Prostate gland (tissue), 2 donors: ENCODE data around the gene OR4M1. TPM values are rescaled to one million over a fixed set of nuclear protein-coding genes. Genes with fewer than 3 reads are reported as not detected.
"Not testable (repeated sequence)": the region's sequence is repeated elsewhere in the genome, so short reads cannot be mapped to it uniquely, and the experiment has no call there.

ENCODE experiments used
- DNase-seq: peaks from one replicate; pipeline ENCODE4 v3.0.0-alpha.2; 2019; ENCODE audit warnings: low spot score
- H3K27ac ChIP-seq, 2 donors: fragments of 200-600 bp; sonication (generic); 2 replicates each; pipeline ENCODE4 v1.5.1; 2017 to 2019
- H3K27me3 ChIP-seq: fragments of 200-600 bp; sonication (generic); replicated peaks from 2 replicates; pipeline ENCODE4 v1.5.1; 2019; ENCODE audit not compliant: insufficient read depth
- H3K36me3 ChIP-seq, 2 donors: fragments of 200-600 bp; sonication (generic); 1 replicate in 1 of 2; 2 replicates in 1 of 2; pipeline versions ENCODE4 v1.5.1 to v1.8.1; 2017 to 2019
- H3K4me1 ChIP-seq: fragments of 200-600 bp; sonication (generic); replicated peaks from 2 replicates; pipeline ENCODE4 v1.5.1; 2019
- H3K4me3 ChIP-seq, 2 donors: fragments of 200-600 bp; sonication (generic); 2 replicates each; pipeline ENCODE4 v1.5.1; 2017 to 2019
- H3K9me3 ChIP-seq: fragments of 200-600 bp; sonication (generic); 2 replicates; pipeline ENCODE4 v1.5.1; 2017
- CTCF ChIP-seq, 4 experiments: fragments of 200-600 bp in 2 of 4; fragments of 450-650 bp in 2 of 4; sonication (generic) in 2 of 4; IDR thresholded peaks; 1 replicate in 3 of 4; 2 replicates in 1 of 4; pipeline ENCODE4 v1.5.1; 2016 to 2019; ENCODE audit warnings: antibody characterized with exemption in 4 of 4, mild to moderate bottlenecking in 2 of 4, moderate library complexity in 2 of 4
- POLR2A ChIP-seq: fragments of 450-650 bp; IDR thresholded peaks from one replicate; pipeline ENCODE4 v1.6.1; 2016; ENCODE audit warnings: antibody characterized with exemption, mild to moderate bottlenecking
- POLR2AphosphoS5 ChIP-seq: sonication (generic); formaldehyde crosslinking; IDR thresholded peaks from one replicate; pipeline ENCODE4 v1.6.1; 2017; ENCODE audit warnings: antibody characterized with exemption
- WGBS: methylation state at CpG from one replicate; pipeline ENCODE4 v1.1.5; 2018; 5-methylcytosine and 5-hydroxymethylcytosine counted together
- intact Hi-C: fragments of 100-400 bp; cut with DNase I; formaldehyde crosslinking; loops from one replicate; pipeline ENCODE4 v1.14.2; 2022
- total RNA-seq, 2 donors: library from RNA; depleted of rRNA; stranded (reverse); fragments of >200 nt; gene quantifications; one replicate each; pipeline ENCODE4 v1.1.0, GENCODE V29; 2016

OR4M1 gene
- not detected for total RNA-seq

- H3K4me1 ChIP-seq, intact Hi-C loops, H3K36me3 ChIP-seq, H3K27ac ChIP-seq, H3K9me3 ChIP-seq, H3K4me3 ChIP-seq, DNase-seq, H3K27me3 ChIP-seq: not testable (repeated sequence)
- WGBS = 7% methylated on average over 1 of the region's 1 CpG
Observed at GRCh38 chr14:19773204-19773603, at the start of gene OR4M1. Gene OR4M1 (plus strand): TSS chr14:19773504. CDS start chr14:19780323, 6,819 bp downstream.

GRCh38 chr14:19729359-19729758 lies 43.9 kb upstream of the OR4M1 start:
- DNase-seq = no peak
- Histone ChIP-seq H3K27me3 (no peaks in the 10 kb centered on the region), H3K27ac (peak overlapping the region in 1 of 2 donors; percentile 38), H3K4me1 (no peaks in the 10 kb centered on the region), H3K36me3 (no peaks in the 10 kb centered on the region), H3K4me3 (no peak overlapping the region), H3K9me3 (no peaks in the 10 kb centered on the region)
- intact Hi-C loops = no loop called here
- TF ChIP-seq POLR2AphosphoS5 (no peak), POLR2A (no peak), CTCF (IDR thresholded peaks at IDR 0.05) (no peak)

- TF ChIP-seq POLR2A = no peak
- TF ChIP-seq CTCF (IDR thresholded peaks at IDR 0.05) = no peak
- Histone ChIP-seq H3K4me3 (no peak overlapping the region), H3K27ac (peak overlapping the region in 1 of 2 donors; percentile 38), H3K4me1 (no peaks in the 10 kb centered on the region), H3K27me3 (no peaks in the 10 kb centered on the region), H3K9me3 (no peaks in the 10 kb centered on the region), H3K36me3 (no peaks in the 10 kb centered on the region)
- WGBS = 57% methylated on average over 2 of the region's 2 CpGs
- DNase-seq = no peak
- intact Hi-C loops = no loop called here
Observed at GRCh38 chr14:19729763-19730162, 43.5 kb upstream of the OR4M1 start.

GRCh38 chr14:19733893-19734292 lies 39.4 kb upstream of the OR4M1 start:
- H3K4me3 ChIP-seq, H3K36me3 ChIP-seq, H3K27ac ChIP-seq, DNase-seq, H3K4me1 ChIP-seq, H3K27me3 ChIP-seq, H3K9me3 ChIP-seq, intact Hi-C loops: not testable (repeated sequence)
- WGBS = 84% methylated on average over 3 of the region's 3 CpGs

GRCh38 chr14:19743256-19743655 lies 30.0 kb upstream of the OR4M1 start, which contains the start of gene OR4Q3:
Gene OR4Q3 (plus strand): TSS chr14:19743571.
- 83% methylated on average over 1 of the region's 1 CpG for WGBS
- Histone ChIP-seq H3K9me3 (no peaks in the 10 kb centered on the region), H3K4me1 (no peaks in the 10 kb centered on the region), H3K27ac (no peak within 1 kb of the TSS), H3K36me3 (no peaks in the 10 kb centered on the region), H3K4me3 (no peak within 1 kb of the TSS), H3K27me3 (no peaks in the 10 kb centered on the region)
- no peak for TF ChIP-seq CTCF (IDR thresholded peaks at IDR 0.05)
- no peak for TF ChIP-seq POLR2AphosphoS5
- TF ChIP-seq POLR2A = no peak
- intact Hi-C loops = no loop called here
- no peak for DNase-seq

- H3K4me3 ChIP-seq, H3K27ac ChIP-seq, intact Hi-C loops, H3K36me3 ChIP-seq, DNase-seq, H3K9me3 ChIP-seq, H3K27me3 ChIP-seq, H3K4me1 ChIP-seq: not testable (repeated sequence)
Observed at GRCh38 chr14:19752316-19752715, 21.0 kb upstream of the OR4M1 start.
